Fibroblast of villous mesenchyme (primary cell): Measurements from ENCODE around the gene ITGA11. TPM values are rescaled to one million over a fixed set of nuclear protein-coding genes. Genes with fewer than 3 reads are reported as not detected.
"Not testable (repeated sequence)": the region's sequence is repeated elsewhere in the genome, so short reads cannot be mapped to it uniquely, and the experiment has no call there.

ENCODE experiments used
- DNase-seq: peaks from one replicate; pipeline ENCODE4 v3.0.0-alpha.2; 2010; ENCODE audit warnings: low read depth
- H3K4me3 ChIP-seq: 2 replicates; pipeline ENCODE4 v1.5.1; 2011; ENCODE audit warnings: low read depth, mild to moderate bottlenecking, low read length
- total RNA-seq: library from RNA; depleted of rRNA; stranded (reverse); fragments of >200 nt; gene quantifications from 2 replicates; pipeline ENCODE4 v1.2.3, GENCODE V29; 2012
- TF ChIP-seq, protein P1 (sequence below): IDR thresholded peaks from 2 replicates; pipeline ENCODE4 v1.5.1; 2012; ENCODE audit warnings: low read depth, mild to moderate bottlenecking, low read length; ENCODE audit not compliant: insufficient read depth

The ITGA11 gene
- total RNA-seq, 1 donor = 87.7 TPM

DNA sequence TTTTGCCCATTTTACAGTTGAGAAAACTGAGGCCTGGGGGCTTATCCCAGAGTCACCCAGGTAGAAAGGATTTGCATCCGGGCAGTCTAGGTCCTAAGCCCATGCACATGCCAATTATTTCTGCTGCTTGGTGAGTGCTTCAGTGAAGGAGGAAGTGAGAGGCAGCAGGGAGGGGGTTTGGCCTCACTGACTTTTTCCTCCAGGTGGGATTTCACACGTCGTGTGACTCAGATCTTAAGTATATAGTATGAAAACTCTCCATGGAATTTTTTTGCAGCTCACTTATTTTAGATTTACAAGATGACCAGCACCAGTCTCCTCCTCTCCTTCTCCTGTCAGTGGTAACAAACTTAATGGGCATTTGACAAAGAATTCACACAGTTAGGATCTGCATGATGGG, 4.6 kb downstream of the ITGA11 start:
- H3K4me3 ChIP-seq = no peak overlapping the region
- DNase-seq = no peak

DNA sequence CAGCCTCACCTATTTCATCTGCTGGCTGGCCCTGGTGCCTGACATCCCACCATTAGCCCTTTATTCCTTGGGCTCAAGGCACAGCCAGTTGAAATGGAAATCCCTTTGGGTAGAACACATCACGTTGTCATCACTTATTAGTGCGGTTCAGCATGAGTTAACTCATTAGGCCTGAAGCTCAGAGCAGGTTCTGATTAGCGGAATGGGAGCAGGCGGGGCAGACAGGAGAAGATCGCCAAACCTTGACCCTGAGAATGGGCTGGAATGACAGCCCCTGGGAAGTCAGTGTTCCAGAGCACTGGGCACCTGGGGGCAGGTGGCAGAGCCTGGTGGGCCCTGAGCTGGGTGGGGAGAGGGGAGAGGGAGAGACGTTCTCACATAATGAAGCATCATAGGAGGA, 5.8 kb downstream of the ITGA11 start:
- DNase-seq = no peak
- TF ChIP-seq, protein P1, sequence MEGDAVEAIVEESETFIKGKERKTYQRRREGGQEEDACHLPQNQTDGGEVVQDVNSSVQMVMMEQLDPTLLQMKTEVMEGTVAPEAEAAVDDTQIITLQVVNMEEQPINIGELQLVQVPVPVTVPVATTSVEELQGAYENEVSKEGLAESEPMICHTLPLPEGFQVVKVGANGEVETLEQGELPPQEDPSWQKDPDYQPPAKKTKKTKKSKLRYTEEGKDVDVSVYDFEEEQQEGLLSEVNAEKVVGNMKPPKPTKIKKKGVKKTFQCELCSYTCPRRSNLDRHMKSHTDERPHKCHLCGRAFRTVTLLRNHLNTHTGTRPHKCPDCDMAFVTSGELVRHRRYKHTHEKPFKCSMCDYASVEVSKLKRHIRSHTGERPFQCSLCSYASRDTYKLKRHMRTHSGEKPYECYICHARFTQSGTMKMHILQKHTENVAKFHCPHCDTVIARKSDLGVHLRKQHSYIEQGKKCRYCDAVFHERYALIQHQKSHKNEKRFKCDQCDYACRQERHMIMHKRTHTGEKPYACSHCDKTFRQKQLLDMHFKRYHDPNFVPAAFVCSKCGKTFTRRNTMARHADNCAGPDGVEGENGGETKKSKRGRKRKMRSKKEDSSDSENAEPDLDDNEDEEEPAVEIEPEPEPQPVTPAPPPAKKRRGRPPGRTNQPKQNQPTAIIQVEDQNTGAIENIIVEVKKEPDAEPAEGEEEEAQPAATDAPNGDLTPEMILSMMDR = no peak
- H3K4me3 ChIP-seq = no peak overlapping the region

More for the DNA sequence above, 4.6 kb downstream of the ITGA11 start:
- TF ChIP-seq, protein P1 = no peak

DNA sequence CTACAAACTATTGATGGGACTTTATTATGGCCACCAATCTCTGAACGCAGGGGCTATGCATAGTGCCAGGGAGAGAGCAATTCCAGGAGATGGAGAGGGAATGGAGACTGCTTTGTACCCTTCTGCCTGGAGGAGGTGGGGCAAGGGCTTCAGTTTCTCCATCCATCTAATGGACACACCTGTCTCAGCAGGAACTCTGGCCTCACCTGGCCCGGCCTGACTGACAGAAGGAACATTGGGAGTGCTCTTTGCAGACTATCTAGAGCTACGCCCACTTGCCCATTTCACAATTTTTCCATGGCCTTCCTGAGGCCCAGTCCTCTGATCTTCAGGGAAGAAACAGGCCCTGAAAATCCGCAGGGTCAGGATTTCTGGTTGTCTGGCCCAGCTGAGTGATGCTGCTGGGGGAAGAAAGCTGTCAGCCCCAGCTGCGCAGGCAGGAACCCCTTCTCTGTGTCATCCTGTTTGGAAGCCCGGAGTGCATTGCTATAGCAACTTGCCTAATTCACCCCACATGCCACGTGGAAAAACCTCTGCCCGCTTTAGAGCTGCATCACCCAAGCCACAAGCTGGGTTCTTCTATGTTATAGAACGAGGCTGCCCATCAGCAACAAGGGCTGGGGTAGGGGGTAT, 6.4 kb downstream of the ITGA11 start:
- H3K4me3 ChIP-seq = no peak overlapping the region
- peak; percentile 43 for DNase-seq
- TF ChIP-seq, protein P1 = no peak

- no peak overlapping the region for H3K4me3 ChIP-seq
- TF ChIP-seq, protein P1 = no peak
- DNase-seq = peak; percentile 43
These were observed 7.1 kb downstream of the ITGA11 start for GRCh38 chr15:68424754-68425390.

- TF ChIP-seq, protein P1 = no peak
- H3K4me3 ChIP-seq = no peak overlapping the region
- DNase-seq = no peak
These were observed 8.3 kb downstream of the ITGA11 start for GRCh38 chr15:68423359-68424296.

- not testable (repeated sequence) for DNase-seq, H3K4me3 ChIP-seq
These were observed 9.4 kb downstream of the ITGA11 start for GRCh38 chr15:68422403-68423145.
